NCI-H2107 (cell line): ENCODE results near the gene TMEM204.

Experiments
- DNase-seq: peaks from one replicate; lab custom pipeline; 2025; lab: John Stamatoyannopoulos, UW

The TMEM204 gene

DNA sequence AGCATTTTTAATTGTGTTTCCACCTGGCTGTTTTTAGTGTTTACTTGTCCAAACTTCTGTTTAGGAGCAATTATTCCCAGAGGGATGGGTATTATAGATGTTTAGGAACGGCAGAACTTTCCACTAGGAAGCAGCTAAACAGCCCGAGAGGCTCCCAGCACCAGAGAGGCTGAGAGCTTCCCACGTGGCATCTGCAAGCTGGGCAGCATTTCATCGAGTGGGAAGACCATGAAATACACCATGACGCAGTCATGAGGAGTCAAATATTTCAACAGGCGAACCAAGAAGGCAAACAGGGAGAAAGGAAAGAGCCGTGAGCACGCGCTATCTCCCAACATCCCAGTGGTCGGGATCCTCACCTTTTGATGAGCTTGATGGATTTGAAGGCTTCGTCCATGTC is 24.1 kb downstream of the TMEM204 start:
- no peak for DNase-seq

DNA sequence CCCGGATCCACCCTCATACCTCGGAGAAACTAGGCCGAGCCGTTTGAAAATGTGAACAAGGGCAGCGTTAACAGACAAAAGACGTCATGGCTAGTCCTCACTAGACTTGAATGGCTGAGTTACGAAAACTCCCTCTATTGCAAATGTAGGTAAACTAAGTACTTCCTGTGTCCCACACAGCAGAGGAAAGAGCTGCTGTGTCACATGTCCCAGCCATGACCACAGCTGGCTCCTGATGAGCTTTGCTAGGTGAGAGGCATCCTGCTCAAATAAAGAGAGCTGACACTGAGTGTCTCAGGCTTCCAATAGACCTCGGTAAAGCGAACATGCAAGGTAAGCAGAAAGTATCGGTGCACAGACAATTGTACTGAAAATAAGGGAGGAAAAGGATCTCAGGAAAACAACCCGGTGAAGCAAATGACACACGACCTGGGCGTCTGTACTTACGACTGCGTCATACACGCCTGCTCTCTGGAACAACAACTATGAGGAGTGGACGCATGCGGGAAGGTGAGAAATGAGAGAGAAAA is 26.0 kb downstream of the TMEM204 start:
- no peak for DNase-seq

DNA sequence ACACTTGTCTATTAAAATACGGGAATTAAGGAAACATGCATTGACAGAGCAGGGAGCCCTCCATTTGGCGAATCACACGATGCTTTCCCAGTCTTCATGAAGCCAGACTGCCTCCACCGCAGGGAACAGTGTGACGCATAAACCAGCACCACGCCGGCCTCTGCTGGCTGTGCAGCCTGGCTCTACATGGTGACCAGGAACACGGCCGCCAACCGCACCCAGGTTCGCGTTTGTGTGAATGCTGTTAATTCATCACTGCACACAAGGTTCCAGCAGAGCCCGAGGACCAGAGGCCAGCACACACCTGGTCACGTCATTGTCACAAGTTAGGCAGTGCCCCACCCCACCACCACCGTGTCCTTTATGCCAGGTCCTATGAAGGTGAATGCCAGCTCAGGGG is 26.7 kb downstream of the TMEM204 start:
- DNase-seq = no peak

DNA sequence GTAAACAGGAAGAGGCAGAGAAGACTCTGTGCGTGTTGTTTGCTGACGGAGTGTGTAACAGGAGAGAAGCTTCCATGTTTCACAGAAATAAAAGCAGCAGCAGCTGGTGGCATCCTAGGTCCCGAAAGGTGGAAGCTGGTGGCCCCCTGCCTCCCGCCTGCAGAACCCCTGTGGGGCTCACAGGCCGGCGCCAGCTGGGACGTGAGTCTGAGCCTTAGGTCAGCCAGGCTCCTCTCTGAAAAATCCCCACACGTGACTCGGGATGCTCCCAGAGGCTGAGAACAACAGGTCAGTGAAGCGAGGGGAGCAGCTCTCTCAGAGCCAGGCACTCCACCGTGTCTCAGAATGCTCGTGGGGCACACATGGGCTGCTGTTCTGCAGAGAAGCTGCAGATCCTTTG is 27.4 kb downstream of the TMEM204 start:
- DNase-seq = no peak

DNA sequence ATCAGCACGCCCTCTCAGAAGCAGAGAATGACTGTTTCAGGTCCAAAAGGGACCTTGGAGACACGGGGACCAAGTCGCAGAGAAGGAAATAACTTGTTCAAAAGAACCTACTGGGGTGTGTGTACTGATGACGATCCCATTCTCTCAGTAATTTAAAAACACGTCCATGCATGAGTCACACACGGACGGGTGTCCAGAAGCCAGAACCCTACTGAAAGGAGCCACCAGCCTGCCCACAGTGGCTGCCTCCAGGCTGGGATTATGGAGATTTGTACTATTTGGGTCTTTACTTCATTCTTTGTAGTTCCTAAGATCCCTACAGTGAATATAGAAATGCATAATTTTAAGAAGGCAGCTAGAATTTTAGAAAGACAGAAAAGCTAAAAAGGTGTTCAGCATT is 27.8 kb downstream of the TMEM204 start:
- DNase-seq = no peak

DNA sequence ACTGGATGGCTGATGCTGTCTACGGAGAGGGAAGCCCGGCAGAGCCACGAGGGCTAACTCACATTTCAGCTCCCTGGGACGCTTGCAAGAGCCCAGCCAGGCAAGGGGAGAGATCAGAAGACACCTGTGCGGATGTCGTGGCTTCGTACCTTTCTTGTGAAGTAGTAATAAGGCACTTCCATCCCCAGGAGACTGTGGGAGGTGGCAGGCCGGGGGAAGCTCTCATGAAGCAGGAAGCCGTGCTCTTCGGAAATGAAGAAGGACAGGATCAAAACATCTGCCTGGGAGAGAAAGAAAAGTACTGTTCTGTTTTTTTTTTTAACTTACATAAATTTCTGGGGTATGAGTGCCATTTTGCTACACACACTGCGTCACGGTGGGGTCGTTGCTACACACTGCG is 28.4 kb downstream of the TMEM204 start:
- no peak for DNase-seq

DNA sequence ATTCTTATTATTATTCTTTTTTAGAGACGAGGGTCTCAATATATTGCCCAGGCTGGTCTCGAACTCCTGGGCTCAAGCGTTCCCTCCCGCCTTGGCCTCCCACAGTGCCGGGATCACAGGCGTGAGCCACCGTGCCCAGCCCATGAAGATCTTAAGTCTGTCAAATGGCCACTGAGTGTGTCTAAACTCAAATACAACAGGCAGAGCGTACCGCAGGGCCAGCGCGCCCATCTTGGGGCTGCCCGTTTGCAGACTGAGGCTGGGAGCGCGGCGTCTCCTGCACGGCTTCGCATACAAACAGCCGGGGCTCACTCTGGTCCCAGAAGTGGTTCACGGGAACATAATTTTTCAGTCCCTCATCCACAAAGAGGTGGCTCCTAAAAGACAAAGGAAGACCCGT is 30.3 kb downstream of the TMEM204 start:
- no peak for DNase-seq

DNA sequence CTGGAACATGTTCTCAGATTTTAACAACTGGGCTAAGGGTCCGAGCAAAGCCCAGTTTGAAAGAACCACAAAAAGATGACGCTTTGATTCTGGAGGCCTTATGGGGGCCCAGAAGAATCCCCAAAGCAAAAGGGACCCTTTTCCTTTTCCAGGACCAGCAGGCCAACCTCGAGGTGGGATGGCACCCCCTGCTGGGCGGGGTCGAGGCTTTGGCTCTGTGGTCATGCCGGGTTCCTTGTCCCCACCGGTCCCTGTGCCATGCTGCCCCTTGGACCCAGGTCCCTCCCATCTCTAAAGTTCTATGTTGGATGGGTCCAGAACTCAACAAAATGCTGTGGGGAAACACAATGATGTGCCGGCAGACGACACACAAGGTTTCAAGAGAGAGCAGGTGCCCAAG is 30.9 kb downstream of the TMEM204 start:
- DNase-seq = no peak

DNA sequence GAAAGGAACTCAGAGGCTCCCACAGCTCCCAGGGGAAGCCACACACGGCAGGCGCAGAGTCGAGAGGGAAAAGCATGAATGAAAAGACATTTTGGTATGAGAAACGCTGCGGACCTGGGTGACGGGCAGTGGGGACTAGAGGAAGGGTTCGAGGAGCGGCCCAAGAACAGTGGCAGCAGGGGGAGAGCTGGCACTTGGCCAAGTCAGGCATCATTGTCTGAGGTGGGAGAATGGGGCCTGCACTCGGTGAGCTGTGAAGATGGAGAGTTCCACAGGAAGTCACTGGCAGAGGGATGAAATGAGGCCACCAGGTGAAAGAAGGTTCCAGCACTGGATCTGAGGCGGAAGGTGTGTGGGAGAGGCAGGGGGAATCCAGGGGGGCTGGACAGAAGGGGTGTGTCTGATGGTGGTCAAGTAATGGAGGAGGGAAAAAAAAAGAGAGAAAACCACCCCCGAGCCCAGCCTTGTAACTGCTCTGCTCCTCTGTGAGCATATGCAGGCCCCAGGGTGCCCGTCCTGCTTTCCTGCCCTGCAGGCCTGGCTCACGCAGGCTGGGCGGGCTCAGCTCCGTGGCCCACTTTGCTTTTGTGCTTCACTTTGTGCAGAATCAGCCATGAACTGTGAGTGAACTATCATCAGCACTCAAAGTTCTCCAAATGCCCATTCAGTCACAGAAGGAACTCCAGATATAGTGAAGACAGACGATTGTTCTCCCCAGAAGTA is 31.8 kb downstream of the TMEM204 start:
- no peak for DNase-seq

DNA sequence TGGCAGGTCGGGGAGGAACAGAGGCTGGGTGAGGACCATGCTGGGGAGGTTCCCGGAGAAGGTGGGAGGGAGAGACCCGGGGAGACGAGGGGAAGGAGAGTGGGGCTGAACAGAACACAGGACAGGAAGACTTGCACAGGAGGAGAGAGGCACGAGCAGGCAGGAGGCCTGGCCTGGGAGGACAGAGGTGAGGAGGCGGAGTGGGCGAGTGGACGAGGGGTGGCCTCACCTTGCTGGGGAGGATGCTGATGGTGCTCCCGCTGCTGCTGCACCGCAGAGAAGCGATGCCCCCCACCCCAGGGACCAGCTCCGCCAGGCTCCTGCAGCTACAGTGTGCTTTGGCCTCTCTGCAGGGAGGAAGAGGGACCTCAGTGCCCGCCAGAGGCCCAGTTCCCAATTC is 34.5 kb downstream of the TMEM204 start:
- no peak for DNase-seq

DNA sequence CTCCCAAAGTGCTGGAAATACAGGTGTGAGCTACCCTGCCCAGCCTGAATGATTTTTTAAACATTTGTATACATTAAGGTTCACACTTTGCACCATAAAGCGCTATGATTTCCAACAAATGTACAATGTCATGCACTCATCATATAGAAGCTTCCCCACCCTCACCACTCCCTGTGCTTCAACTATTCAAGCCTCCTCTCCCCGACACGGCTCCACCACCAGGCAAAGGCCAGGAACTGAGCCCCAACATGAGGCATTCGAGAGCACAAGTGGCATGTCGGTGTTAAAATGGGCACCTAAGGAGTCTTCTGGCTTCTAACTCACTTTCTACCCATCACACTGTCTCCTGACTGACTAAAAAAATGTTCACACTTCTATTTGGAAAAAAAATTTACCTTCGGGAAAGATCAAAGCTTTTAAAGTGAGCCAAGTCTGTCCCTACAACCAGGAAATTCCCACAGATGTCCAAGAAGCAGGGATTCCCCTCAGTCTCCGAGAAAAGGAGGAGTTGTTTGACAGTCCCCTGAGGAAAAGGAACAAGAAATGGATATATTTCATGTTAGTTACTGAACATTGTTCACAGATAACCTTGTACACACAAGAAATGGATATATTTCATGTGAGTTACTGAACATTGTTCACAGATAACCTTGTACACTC is 37.7 kb downstream of the TMEM204 start:
- no peak for DNase-seq

DNA sequence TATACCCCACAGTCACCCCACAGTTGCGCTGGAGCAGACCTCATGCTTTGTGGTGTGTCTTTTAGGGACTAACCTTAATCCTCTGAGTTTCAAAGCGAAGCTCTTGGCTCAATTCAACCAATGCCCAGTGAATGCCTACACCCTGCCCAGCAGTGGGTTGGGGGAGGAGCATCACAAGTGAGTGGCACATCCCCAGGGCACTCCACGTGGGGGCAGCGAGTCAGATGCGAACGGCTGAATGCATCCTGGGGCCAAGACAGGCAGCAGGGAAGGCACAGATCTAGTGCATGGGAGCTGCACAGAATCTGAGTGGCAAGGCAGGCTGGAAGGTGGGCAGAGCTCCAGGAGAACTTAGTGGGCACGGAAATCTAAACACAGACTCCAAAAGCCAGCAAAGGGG is 39.2 kb downstream of the TMEM204 start:
- DNase-seq = no peak

DNA sequence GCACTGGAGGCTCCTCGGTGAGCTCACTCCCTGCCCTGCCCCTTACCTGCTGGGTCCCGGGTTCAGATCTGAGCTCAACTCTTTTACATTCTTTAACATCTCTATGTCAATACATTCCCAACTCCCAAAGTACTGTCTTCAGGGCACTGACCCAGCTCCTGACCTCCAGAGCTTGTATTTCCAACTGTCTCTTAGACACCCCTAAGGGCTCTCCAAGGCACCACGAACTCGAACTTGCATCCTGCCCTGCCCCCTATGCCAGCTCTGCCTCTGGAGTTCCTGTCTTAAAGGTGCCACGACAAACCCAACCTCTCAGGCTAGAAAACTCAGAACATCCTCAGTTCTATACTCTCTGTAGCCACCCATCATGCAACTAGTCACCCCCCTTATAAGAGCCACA is 39.8 kb downstream of the TMEM204 start:
- DNase-seq = no peak

DNA sequence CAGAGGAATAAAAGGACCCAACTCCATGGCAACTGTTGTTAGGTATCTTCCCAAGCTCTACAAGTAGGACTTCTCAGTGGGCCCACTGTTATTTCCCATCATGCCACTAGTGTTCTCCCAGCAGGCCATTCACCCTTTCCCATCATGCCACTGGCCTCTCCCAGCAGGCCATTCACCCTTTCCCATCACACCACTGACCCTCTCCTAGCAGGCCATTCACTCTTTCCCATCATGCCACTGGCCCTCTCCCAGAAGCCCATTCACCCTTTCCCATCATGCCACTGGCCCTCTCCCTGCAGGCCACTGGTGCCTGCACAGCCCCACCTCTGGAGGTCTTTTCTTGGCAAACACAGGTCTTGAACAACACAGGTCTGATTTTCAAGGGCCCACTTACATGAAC is 42.1 kb downstream of the TMEM204 start:
- DNase-seq = no peak

DNA sequence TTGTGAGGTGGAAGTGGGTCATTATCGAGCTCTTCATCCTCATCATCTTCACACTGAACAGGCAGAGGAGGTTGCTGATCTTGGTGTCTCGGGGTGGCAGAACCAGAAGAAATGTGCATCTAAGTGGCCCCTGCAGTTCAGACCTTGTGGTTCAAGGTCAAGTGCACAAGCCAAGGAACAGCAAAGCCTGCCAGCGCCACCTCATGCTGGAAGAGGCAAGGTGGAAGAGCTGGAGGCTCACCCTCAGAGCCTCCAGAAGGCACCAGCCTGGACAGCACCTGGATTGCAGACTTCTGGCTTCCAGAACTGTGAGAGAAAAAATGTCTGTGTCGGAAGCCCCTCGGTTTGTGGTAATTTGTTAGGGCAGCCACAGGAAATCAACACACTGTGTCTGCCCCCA is 45.7 kb downstream of the TMEM204 start:
- no peak for DNase-seq

DNA sequence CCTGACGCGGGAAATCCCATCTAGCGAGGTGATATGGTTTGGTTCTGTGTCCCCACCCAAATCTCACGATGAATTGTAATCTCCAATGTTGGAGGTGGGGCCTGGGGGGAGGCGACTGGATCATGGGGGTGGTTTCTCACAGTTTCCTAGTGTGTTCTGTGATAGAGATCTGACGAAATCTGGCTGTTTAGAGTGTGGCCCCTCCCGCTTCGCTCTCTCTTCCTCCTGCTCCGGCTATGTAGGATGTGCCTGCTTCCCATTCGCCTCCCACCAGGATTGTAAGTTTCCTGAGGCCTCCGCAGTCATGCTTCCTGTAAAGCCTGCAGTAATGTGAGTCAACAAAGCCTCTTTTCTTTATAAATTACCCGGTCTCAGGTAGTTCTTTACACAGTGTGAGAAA is 46.8 kb downstream of the TMEM204 start:
- DNase-seq = no peak

DNA sequence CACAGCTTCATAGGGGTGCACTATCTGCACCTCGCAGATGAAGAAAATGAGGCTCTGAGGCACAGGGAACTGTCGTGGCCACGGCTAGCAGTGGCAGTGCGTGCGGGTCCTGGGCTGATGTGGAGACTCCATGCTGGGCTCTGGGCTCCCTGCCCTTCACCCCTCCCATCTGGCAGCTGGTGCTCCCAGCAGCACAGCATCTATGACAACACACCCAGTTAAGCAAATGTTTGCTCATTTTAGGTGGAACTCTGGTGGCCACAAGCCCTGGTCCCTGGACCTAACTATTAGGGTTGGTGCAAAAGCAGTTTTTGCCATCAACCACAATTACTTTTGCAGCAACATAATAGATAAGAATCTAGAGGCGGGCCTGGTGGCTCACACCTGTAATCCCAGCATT is 47.5 kb downstream of the TMEM204 start:
- DNase-seq = no peak

DNA sequence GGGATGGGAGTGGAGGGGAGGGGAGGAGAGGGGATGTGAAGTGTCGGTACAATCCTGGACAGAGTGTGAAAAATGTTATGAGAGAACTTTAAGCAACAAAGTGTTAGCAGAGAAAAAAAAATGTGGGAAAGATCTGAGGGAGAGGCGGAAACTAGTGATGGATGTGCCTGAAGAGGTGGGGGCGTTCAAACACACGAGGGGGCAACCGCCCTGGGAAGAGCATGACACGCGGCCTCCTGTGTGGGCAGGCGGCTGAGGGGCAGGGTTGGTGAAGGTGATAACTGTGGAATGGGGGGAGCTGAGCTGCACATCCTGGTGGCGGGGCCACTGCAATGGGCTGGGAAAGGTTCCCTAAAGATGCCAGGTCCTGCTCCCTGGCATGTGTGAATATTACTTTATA is 48.3 kb downstream of the TMEM204 start:
- no peak for DNase-seq

DNA sequence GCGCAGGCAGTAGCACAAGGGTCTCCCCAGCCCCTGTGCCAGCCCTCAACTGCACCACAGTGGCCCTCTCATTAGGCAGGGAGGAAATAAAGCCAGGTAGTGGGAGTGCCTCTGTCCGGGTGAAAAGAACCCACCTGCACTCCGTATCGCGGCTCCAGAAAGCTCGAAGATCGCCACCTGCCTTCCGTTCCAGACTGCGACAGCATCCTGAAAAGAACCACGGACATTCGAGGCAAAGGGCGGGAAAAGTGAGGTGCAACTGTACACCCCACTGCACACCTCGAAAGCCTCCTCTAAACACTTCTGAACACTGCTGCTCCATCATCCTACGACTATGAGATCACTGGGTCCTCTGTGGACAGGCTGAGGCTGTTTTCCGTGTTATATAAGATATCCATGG is 49.7 kb downstream of the TMEM204 start:
- DNase-seq = no peak

DNA sequence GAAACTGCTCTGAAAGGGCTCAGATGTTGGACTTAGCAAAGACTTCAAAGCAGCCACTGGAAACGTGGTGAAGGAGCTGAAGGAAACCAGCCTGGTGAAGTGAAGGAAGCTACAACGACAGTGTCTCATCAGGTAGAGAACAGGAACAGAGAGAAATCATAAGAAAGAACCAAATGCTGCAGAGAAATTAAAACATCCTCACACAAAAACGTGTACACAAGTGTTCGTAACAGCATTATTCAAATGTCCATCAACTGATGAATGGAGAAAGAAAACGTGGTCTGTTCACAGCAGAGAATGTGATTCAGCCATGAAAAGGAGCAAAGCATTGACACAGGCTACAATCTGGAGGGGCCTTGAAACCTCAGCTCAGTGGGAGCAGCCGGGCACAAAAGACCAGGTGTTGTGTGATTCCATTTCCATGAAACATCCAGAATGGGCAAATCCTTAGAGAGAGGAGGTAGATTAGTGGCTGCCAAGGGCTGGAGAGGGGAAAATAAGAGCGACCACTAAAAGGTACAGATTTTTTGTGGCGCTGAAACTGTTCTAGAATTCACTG is 51.5 kb downstream of the TMEM204 start:
- no peak for DNase-seq

DNA sequence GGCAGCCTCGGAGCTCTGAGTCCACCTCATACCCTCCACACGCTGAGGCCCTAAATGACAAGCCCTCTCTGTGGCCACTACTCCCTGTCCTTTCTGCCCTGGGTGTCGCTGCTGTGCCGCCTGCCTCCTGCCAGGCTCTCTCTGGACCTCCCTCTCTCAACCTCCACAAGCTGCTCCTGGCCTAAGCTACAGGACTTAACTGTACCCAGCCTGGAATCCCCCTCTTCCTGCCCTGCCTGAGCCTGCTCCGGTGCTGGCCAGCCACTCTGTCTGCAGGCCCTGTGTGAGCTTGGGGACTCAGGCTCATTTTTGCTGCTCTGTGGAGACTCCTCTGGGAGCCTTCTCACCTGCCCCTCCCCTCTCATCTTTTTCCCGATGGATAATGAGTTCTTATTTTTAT is 56.9 kb downstream of the TMEM204 start:
- no peak for DNase-seq

DNA sequence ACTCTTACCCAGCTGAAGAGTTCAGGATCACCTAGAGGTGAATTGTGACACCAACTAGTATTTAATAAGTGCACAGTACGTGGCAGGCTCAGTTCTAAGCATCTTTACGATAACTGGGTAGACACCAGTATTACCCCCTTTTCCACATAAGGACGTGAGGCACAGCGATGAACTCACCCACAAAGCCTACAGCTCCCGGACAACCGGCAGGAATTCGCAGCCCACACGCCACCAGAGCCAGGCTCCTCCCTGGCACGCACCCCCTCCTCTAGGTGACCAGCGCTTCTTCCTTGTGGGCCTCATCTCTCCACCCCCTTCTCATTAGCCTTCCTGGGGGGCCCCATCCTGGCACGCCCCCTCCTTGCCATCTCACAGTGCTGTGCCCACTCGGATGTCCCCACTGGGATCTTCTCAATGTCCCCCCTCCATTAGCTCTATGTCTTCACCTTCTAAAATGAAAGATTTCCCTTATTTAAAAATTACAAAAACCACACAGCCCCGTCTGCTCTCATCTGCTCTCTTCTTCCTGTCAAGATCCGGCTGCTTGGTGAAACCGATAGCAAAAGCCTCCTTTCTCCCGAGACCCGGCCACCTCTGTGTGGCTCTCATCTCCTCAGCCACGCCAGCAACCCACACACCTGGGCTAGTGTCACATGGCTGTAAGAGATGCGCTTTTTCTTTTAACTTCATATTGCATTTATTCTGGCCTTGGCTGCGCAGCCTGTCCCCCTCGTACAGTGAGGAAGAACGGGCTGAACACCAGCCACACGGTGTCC is 57.7 kb downstream of the TMEM204 start:
- no peak for DNase-seq

DNA sequence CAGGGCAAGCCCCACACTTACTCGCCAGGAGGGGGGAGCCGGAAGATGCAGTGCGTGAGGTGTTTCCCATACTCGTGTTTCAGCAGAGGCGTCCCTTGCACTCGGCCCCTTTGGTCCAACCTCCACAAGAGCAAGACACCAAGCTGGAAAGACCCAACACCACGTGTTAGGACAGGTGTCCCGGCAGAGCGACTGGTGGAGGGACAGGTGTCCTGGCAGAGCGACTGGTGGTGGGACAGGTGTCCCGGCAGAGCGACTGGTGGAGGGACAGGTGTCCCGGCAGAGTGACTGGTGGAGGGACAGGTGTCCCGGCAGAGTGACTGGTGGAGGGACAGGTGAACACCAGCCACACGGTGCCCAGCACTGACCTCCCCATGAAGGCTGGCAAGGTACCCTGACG is 59.0 kb downstream of the TMEM204 start:
- DNase-seq = no peak
